T-helper 17 cell (primary cell): Measurements from ENCODE around the gene RNF207. TPM values are rescaled to one million over a fixed set of nuclear protein-coding genes. Genes with fewer than 3 reads are reported as not detected.

Experiments used
- ATAC-seq: fragments of 150-1000 bp; cut with Tn5 transposase; 2 replicates; pipeline ENCODE4 v1.10.0; 2021; ENCODE audit warnings: mild to moderate bottlenecking, moderate library complexity
- DNase-seq, 3 donors: peaks; one replicate each; pipeline versions ENCODE4 v3.0.0 to v3.0.0-alpha.2; 2020 to 2021
- H3K9me3 ChIP-seq: one replicate; pipeline ENCODE4 v1.7.0; 2013; ENCODE audit warnings: low read length, mild to moderate bottlenecking; ENCODE audit not compliant: control insufficient read depth, poor library complexity, severe bottlenecking
- H3K27ac Mint-ChIP-seq: one replicate; pipeline ENCODE4 v1.8.0; 2022; ENCODE audit warnings: mild to moderate bottlenecking, moderate library complexity, mixed read lengths
- H3K27me3 Mint-ChIP-seq: one replicate; pipeline ENCODE4 v1.8.0; 2022; ENCODE audit warnings: mixed read lengths
- H3K36me3 Mint-ChIP-seq: one replicate; pipeline ENCODE4 v1.8.0; 2022; ENCODE audit warnings: low read depth, mixed read lengths
- H3K4me1 Mint-ChIP-seq: one replicate; pipeline ENCODE4 v1.8.0; 2022; ENCODE audit warnings: mild to moderate bottlenecking, mixed read lengths
- H3K4me3 Mint-ChIP-seq: one replicate; pipeline ENCODE4 v1.8.0; 2022; ENCODE audit warnings: mild to moderate bottlenecking, moderate library complexity, mixed read lengths
- total RNA-seq, 4 donors: library from RNA in 2 of 4; stranded (reverse) in 2 of 4; gene quantifications; one replicate each; pipeline ENCODE4 v1.2.3 and lab custom pipeline; 2022 to 2026

Gene RNF207
- total RNA-seq, 2 donors from 2014 or later: 17.7 to 25.9 TPM

- Mint-ChIP-seq H3K27ac (no peak overlapping the region), H3K36me3 (peaks cover 3% of the 10 kb centered on the region), H3K4me3 (no peak overlapping the region), H3K4me1 (peaks cover 2% of the 10 kb centered on the region), H3K27me3 (peaks cover 68% of the 10 kb centered on the region)
- no peaks in the 10 kb centered on the region for H3K9me3 ChIP-seq
- DNase-seq (no peak), ATAC-seq (no peak)
Observed at GRCh38 chr1:6166655-6167390, 39.1 kb upstream of the RNF207 start.

GRCh38 chr1:6167391-6168303 lies 38.3 kb upstream of the RNF207 start:
- DNase-seq (no peak), ATAC-seq (no peak)
- Mint-ChIP-seq H3K4me1 (peaks cover 2% of the 10 kb centered on the region), H3K27me3 (peaks cover 60% of the 10 kb centered on the region), H3K36me3 (peaks cover 3% of the 10 kb centered on the region), H3K4me3 (no peak overlapping the region), H3K27ac (no peak overlapping the region)
- H3K9me3 ChIP-seq: no peaks in the 10 kb centered on the region

- no peak for DNase-seq
- Mint-ChIP-seq H3K27ac (no peak overlapping the region), H3K27me3 (peaks cover 50% of the 10 kb centered on the region), H3K4me1 (peaks cover 2% of the 10 kb centered on the region), H3K4me3 (no peak overlapping the region), H3K36me3 (peaks cover 3% of the 10 kb centered on the region)
- no peak for ATAC-seq
- H3K9me3 ChIP-seq: no peaks in the 10 kb centered on the region
Observed at GRCh38 chr1:6168947-6169586, 36.9 kb upstream of the RNF207 start.

GRCh38 chr1:6170116-6170741 lies 35.7 kb upstream of the RNF207 start:
- DNase-seq: no peak
- no peak overlapping the region for H3K27ac Mint-ChIP-seq
- H3K4me3 Mint-ChIP-seq: no peak overlapping the region
- H3K27me3 Mint-ChIP-seq: peaks cover 42% of the 10 kb centered on the region
- no peaks in the 10 kb centered on the region for H3K9me3 ChIP-seq
- H3K4me1 Mint-ChIP-seq: no peaks in the 10 kb centered on the region
- no peaks in the 10 kb centered on the region for H3K36me3 Mint-ChIP-seq
- no peak for ATAC-seq

GRCh38 chr1:6170742-6171201 lies 35.1 kb upstream of the RNF207 start:
- Mint-ChIP-seq H3K4me3 (no peak overlapping the region), H3K27ac (no peak overlapping the region), H3K4me1 (no peaks in the 10 kb centered on the region), H3K27me3 (peaks cover 37% of the 10 kb centered on the region), H3K36me3 (no peaks in the 10 kb centered on the region)
- no peak for ATAC-seq
- no peaks in the 10 kb centered on the region for H3K9me3 ChIP-seq
- no peak for DNase-seq

- Mint-ChIP-seq H3K36me3 (no peaks in the 10 kb centered on the region), H3K27ac (no peak overlapping the region), H3K4me1 (no peaks in the 10 kb centered on the region), H3K27me3 (peaks cover 37% of the 10 kb centered on the region), H3K4me3 (no peak overlapping the region)
- no peak for ATAC-seq
- H3K9me3 ChIP-seq: no peaks in the 10 kb centered on the region
- DNase-seq: no peak
Observed at GRCh38 chr1:6171548-6172124, 34.3 kb upstream of the RNF207 start.

- Mint-ChIP-seq H3K4me3 (no peak overlapping the region), H3K36me3 (peaks cover 2% of the 10 kb centered on the region), H3K27ac (no peak overlapping the region), H3K4me1 (peaks cover 2% of the 10 kb centered on the region), H3K27me3 (peaks cover 37% of the 10 kb centered on the region)
- ATAC-seq: no peak
- no peaks in the 10 kb centered on the region for H3K9me3 ChIP-seq
- DNase-seq: no peak
Observed at GRCh38 chr1:6172549-6172948, 33.4 kb upstream of the RNF207 start.

GRCh38 chr1:6174621-6175410 lies 31.1 kb upstream of the RNF207 start:
- H3K4me3 Mint-ChIP-seq: no peak overlapping the region
- H3K36me3 Mint-ChIP-seq: peaks cover 2% of the 10 kb centered on the region
- H3K27me3 Mint-ChIP-seq: peaks cover 30% of the 10 kb centered on the region
- no peak for ATAC-seq
- peaks cover 6% of the 10 kb centered on the region for H3K4me1 Mint-ChIP-seq
- no peaks in the 10 kb centered on the region for H3K9me3 ChIP-seq
- no peak for DNase-seq
- H3K27ac Mint-ChIP-seq: no peak overlapping the region

- no peak overlapping the region for H3K27ac Mint-ChIP-seq
- DNase-seq: no peak
- peaks cover 2% of the 10 kb centered on the region for H3K36me3 Mint-ChIP-seq
- H3K27me3 Mint-ChIP-seq: peaks cover 27% of the 10 kb centered on the region
- H3K4me3 Mint-ChIP-seq: no peak overlapping the region
- ATAC-seq: no peak
- peaks cover 6% of the 10 kb centered on the region for H3K4me1 Mint-ChIP-seq
- H3K9me3 ChIP-seq: no peaks in the 10 kb centered on the region
Observed at GRCh38 chr1:6175411-6175828, 30.5 kb upstream of the RNF207 start.

- H3K9me3 ChIP-seq: no peaks in the 10 kb centered on the region
- no peak for ATAC-seq
- H3K27ac Mint-ChIP-seq: no peak overlapping the region
- H3K4me1 Mint-ChIP-seq: peaks cover 15% of the 10 kb centered on the region
- DNase-seq: no peak
- peaks cover 35% of the 10 kb centered on the region for H3K27me3 Mint-ChIP-seq
- H3K36me3 Mint-ChIP-seq: peaks cover 2% of the 10 kb centered on the region
- no peak overlapping the region for H3K4me3 Mint-ChIP-seq
Observed at GRCh38 chr1:6176779-6177178, 29.1 kb upstream of the RNF207 start.

- Mint-ChIP-seq H3K4me1 (peaks cover 16% of the 10 kb centered on the region), H3K4me3 (peak overlapping the region; percentile 49), H3K36me3 (peaks cover 2% of the 10 kb centered on the region), H3K27me3 (peaks cover 38% of the 10 kb centered on the region), H3K27ac (no peak overlapping the region)
- ATAC-seq (no peak), DNase-seq (no peak)
- H3K9me3 ChIP-seq: no peaks in the 10 kb centered on the region
Observed at GRCh38 chr1:6177681-6178380, 28.1 kb upstream of the RNF207 start.
